SK-N-SH (cell line): ENCODE data around the gene ISX. TPM values are rescaled to one million over a fixed set of nuclear protein-coding genes. Genes with fewer than 3 reads are reported as not detected.

Experiments
- CTCF ChIA-PET: fragments of 300-600, 350-600 bp; formaldehyde crosslinking; extraction: SDS; loops from one replicate; lab custom pipeline; 2021; lab: Yijun Ruan, JAX
- POLR2A ChIA-PET: fragments of 350-600 bp; sonication (Branson Sonifier 250); formaldehyde crosslinking; extraction: SDS; loops from one replicate; lab custom pipeline; 2020; ENCODE audit warnings: antibody characterized with exemption, inconsistent platforms; lab: Yijun Ruan, JAX
- DNase-seq: peaks from one replicate; pipeline ENCODE4 v3.0.0; 2012
- H2AFZ ChIP-seq: fragments of 200-600 bp; sonication (generic); 2 replicates; pipeline ENCODE4 v1.8.1; 2016; ENCODE audit warnings: antibody characterized with exemption, mild to moderate bottlenecking, low read depth
- H3F3A ChIP-seq: fragments of 200-600 bp; sonication (generic); replicated peaks from 2 replicates; pipeline ENCODE3; 2016; ENCODE audit warnings: antibody characterized with exemption, mild to moderate bottlenecking; ENCODE audit not compliant: insufficient read depth
- H3K27ac ChIP-seq, 2 experiments: fragments of 200-500 bp in 1 of 2; fragments of 200-600 bp in 1 of 2; sonication (Bioruptor generic) in 1 of 2; sonication (generic), shearing (Covaris generic) in 1 of 2; 2 replicates each; pipeline versions ENCODE4 v1.5.1 to v1.6.1; 2014 to 2016; ENCODE audit warnings: low read depth in 2 of 2, inconsistent platforms in 1 of 2, low read length in 1 of 2, mild to moderate bottlenecking in 1 of 2, mixed read lengths in 1 of 2
- H3K27me3 ChIP-seq: fragments of 200-600 bp; sonication (generic), shearing (Covaris generic); 2 replicates; pipeline ENCODE4 v1.6.1; 2016; ENCODE audit warnings: mixed run types; ENCODE audit not compliant: insufficient read depth
- H3K36me3 ChIP-seq, 2 experiments: fragments of 200-500 bp in 1 of 2; fragments of 200-600 bp in 1 of 2; sonication (Bioruptor generic) in 1 of 2; sonication (generic) in 1 of 2; replicated peaks in 1 of 2; 2 replicates each; pipeline versions ENCODE3 to v1.5.1; 2014 to 2016; ENCODE audit warnings: low read length in 1 of 2, mild to moderate bottlenecking in 1 of 2; ENCODE audit not compliant: insufficient read depth in 2 of 2, control insufficient read depth in 1 of 2
- H3K4me1 ChIP-seq, 2 experiments: fragments of 200-500 bp in 1 of 2; fragments of 200-600 bp in 1 of 2; sonication (Bioruptor generic) in 1 of 2; sonication (generic), shearing (Covaris generic) in 1 of 2; 2 replicates each; pipeline versions ENCODE4 v1.5.1 to v1.6.1; 2014 to 2016; ENCODE audit warnings: low read depth in 1 of 2, low read length in 1 of 2, mixed run types in 1 of 2; ENCODE audit not compliant: insufficient read depth in 2 of 2, control insufficient read depth in 1 of 2
- H3K4me2 ChIP-seq: fragments of 200-600 bp; sonication (generic), shearing (Covaris generic); 2 replicates; pipeline ENCODE4 v1.6.1; 2017; ENCODE audit warnings: mixed run types
- H3K4me3 ChIP-seq, 2 experiments: fragments of 200-500 bp in 1 of 2; fragments of 200-600 bp in 1 of 2; sonication (Bioruptor generic) in 1 of 2; sonication (generic), shearing (Covaris generic) in 1 of 2; 2 replicates each; pipeline versions ENCODE4 v1.5.1 to v1.8.1; 2014 to 2016; ENCODE audit warnings: low read depth in 2 of 2, inconsistent platforms in 1 of 2, low read length in 1 of 2, mild to moderate bottlenecking in 1 of 2, mixed read lengths in 1 of 2, moderate library complexity in 1 of 2
- H3K79me2 ChIP-seq: fragments of 200-600 bp; sonication (generic); 2 replicates; pipeline ENCODE4 v1.8.1; 2017; ENCODE audit warnings: mild to moderate bottlenecking; ENCODE audit not compliant: insufficient read depth
- H3K9ac ChIP-seq: fragments of 200-600 bp; sonication (generic); 2 replicates; pipeline ENCODE4 v1.6.1; 2017; ENCODE audit warnings: mixed run types
- H3K9me2 ChIP-seq: fragments of 200-600 bp; sonication (generic); 2 replicates; pipeline ENCODE4 v1.6.1; 2017; ENCODE audit warnings: mixed run types
- H3K9me3 ChIP-seq: fragments of 200-600 bp; sonication (generic); 2 replicates; pipeline ENCODE4 v1.6.1; 2017; ENCODE audit warnings: mixed run types, mild to moderate bottlenecking, moderate library complexity
- H4K20me1 ChIP-seq: fragments of 200-600 bp; sonication (generic); 2 replicates; pipeline ENCODE4 v1.6.1; 2017; ENCODE audit warnings: mild to moderate bottlenecking, mixed run types; ENCODE audit not compliant: insufficient read depth
- CHD2 ChIP-seq: fragments of 150-350 bp; IDR thresholded peaks from 2 replicates; pipeline ENCODE4 v1.6.1; 2018; ENCODE audit warnings: low read length; ENCODE audit not compliant: partially characterized antibody
- CTCF ChIP-seq: fragments of 200-600 bp; sonication (generic); IDR thresholded peaks from 2 replicates; pipeline ENCODE4 v1.6.1; 2017; ENCODE audit warnings: antibody characterized with exemption, mild to moderate bottlenecking, moderate library complexity
- ELF1 ChIP-seq: IDR thresholded peaks from 2 replicates; pipeline ENCODE4 v1.4.0; 2012
- EP300 ChIP-seq, 2 experiments: IDR thresholded peaks; 2 replicates each; pipeline versions ENCODE4 v1.4.0 to v1.6.1; 2012; ENCODE audit warnings: borderline replicate concordance in 1 of 2, low read depth in 1 of 2, low read length in 1 of 2
- FOSL2 ChIP-seq: IDR thresholded peaks from 2 replicates; pipeline ENCODE4 v1.4.0; 2012; ENCODE audit warnings: low read depth, mild to moderate bottlenecking, moderate library complexity, borderline replicate concordance
- GATA2 ChIP-seq: sonication (generic); formaldehyde crosslinking; IDR thresholded peaks from 2 replicates; pipeline ENCODE4 v1.5.0; 2020; ENCODE audit warnings: mild to moderate bottlenecking, missing genetic modification reagents
- JUND ChIP-seq: IDR thresholded peaks from 2 replicates; pipeline ENCODE4 v1.4.0; 2012
- MXI1 ChIP-seq: IDR thresholded peaks from 2 replicates; pipeline ENCODE4 v1.6.1; 2012; ENCODE audit warnings: mild to moderate bottlenecking, low read depth, low read length, improper control_type of control experiment
- NFIC ChIP-seq: IDR thresholded peaks from 2 replicates; pipeline ENCODE4 v1.4.0; 2012; ENCODE audit warnings: borderline replicate concordance
- NRF1 ChIP-seq: IDR thresholded peaks from 2 replicates; pipeline ENCODE4 v1.6.1; 2012; ENCODE audit warnings: low read depth, mild to moderate bottlenecking, low read length
- POLR2AphosphoS5 ChIP-seq: IDR thresholded peaks from 2 replicates; pipeline ENCODE4 v1.6.1; 2012; ENCODE audit warnings: low read depth, low read length
- RAD21 ChIP-seq: IDR thresholded peaks from 2 replicates; pipeline ENCODE4 v1.6.1; 2012; ENCODE audit warnings: mild to moderate bottlenecking, low read length
- RFX5 ChIP-seq: IDR thresholded peaks from 2 replicates; pipeline ENCODE4 v1.6.1; 2012; ENCODE audit warnings: mild to moderate bottlenecking, improper control_type of control experiment, low read length
- SIN3A ChIP-seq: IDR thresholded peaks from 2 replicates; pipeline ENCODE4 v1.6.1; 2012; ENCODE audit warnings: low read depth, mild to moderate bottlenecking, low read length, moderate library complexity, borderline replicate concordance
- SMC3 ChIP-seq: IDR thresholded peaks from 2 replicates; pipeline ENCODE4 v1.6.1; 2012; ENCODE audit warnings: low read depth, low read length, improper control_type of control experiment
- TAF1 ChIP-seq: IDR thresholded peaks from 2 replicates; pipeline ENCODE4 v1.6.1; 2012; ENCODE audit warnings: low read depth, mild to moderate bottlenecking, low read length, moderate library complexity, borderline replicate concordance
- TCF12 ChIP-seq: IDR thresholded peaks from 2 replicates; pipeline ENCODE4 v1.4.0; 2012
- USF2 ChIP-seq: fragments of 150-350 bp; IDR thresholded peaks from 2 replicates; pipeline ENCODE4 v1.6.1; 2017; ENCODE audit warnings: antibody characterized with exemption, low read length, low read depth, borderline replicate concordance
- WGBS: methylation state at CpG from one replicate; pipeline ENCODE4 v1.1.6; 2017; ENCODE audit warnings: low lambda C conversion rate; 5-methylcytosine and 5-hydroxymethylcytosine counted together
- polyA plus RNA-seq, 3 experiments: library from polyadenylated mRNA; depleted of rRNA; stranded (reverse); fragments of >200 nt; gene quantifications; 2 replicates each; pipeline ENCODE4 v1.2.3, GENCODE V29; 2012
- TF ChIP-seq, protein P1 (sequence below): IDR thresholded peaks from 2 replicates; pipeline ENCODE4 v1.4.0; 2012; ENCODE audit warnings: low read depth, borderline replicate concordance
- TF ChIP-seq, protein P2 (sequence below): IDR thresholded peaks from 2 replicates; pipeline ENCODE4 v1.6.1; 2012; ENCODE audit warnings: mild to moderate bottlenecking, low read depth, low read length, moderate library complexity
- TF ChIP-seq, protein P3 (sequence below): IDR thresholded peaks from 2 replicates; pipeline ENCODE4; 2012

Gene ISX
- polyA plus RNA-seq, 1 of the 3 experiments (the other 2 are of a cell fraction): not detected

DNA sequence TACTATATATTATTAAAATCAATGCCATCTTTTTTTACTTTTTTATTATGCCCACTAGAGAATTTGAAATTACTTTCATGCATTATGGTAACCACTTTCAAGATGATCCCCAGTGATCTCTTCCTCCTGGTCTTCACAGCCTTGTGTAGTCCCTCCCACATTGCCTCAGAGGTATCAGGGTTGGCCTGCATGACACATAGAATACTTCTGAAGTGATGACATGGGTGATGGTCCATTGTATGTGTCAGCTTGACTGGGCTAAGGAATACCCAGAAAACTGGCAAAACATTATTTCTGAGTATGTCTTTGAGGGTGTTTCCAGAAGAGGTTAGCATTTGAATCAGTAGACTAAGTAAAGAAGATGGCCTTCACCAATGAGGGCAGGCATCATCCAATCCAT, 14.2 kb upstream of the ISX start (continued):
- TF ChIP-seq ELF1 (no peak), POLR2AphosphoS5 (no peak), EP300 (IDR thresholded peaks at IDR 0.05; ENCODE audit: borderline replicate concordance in 1 of 2, low read depth in 1 of 2, low read length in 1 of 2) (no peak)

DNA sequence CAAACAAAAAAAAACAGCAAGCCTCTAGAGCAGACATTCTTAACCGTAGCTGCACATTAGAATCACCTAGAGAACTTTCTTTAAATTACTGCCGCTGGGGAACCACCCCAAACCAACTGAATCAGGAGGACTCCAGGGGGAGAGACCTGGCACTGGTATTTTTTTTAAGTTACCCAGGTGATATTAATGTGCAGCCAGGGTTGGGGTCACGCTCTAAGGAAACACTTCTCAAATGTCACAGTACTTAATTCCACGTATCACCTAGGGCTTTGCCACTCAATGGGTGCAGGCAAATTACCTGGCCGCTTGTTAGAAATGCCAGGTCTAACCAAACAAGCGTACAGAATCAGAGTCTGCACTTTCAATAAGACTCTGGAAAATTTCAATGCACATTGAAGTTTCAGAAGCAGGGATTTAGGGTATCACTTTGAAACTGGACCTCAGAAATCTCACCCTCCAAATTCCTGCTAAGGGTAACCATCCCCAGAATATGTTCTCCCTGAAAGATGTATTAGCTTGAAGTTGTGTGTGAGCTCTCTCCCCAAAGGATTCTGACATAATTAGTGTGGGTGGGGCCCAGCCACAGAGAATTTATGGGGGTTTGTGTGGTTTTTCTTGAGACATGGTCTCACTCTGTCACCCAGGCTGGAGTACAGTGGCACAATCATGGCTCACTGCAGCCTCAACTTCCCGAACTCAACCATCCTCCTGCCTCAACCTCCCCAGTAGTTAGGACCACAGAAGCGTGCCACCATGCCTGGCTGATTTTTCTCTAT, 12.7 kb upstream of the ISX start:
- H3K27ac ChIP-seq: no peak overlapping the region
- no peak overlapping the region for H2AFZ ChIP-seq
- ChIA-PET CTCF (no interaction called here), POLR2A (no interaction called here)
- DNase-seq: no peak
- no peak overlapping the region for H3K9ac ChIP-seq
- no peaks in the 10 kb centered on the region for H3K36me3 ChIP-seq
- H3K9me2 ChIP-seq: no peaks in the 10 kb centered on the region
- H3K4me2 ChIP-seq: no peak overlapping the region
- no peaks in the 10 kb centered on the region for H4K20me1 ChIP-seq
- H3K9me3 ChIP-seq: no peaks in the 10 kb centered on the region
- TF ChIP-seq FOSL2 (no peak), SMC3 (no peak), CTCF (no peak), NRF1 (no peak), RFX5 (no peak), MXI1 (no peak), TAF1 (no peak), TCF12 (no peak), EP300 (IDR thresholded peaks at IDR 0.05; ENCODE audit: borderline replicate concordance in 1 of 2, low read depth in 1 of 2, low read length in 1 of 2) (no peak), GATA2 (no peak), USF2 (no peak), ELF1 (no peak), RAD21 (no peak), SIN3A (no peak), JUND (no peak), NFIC (no peak), CHD2 (no peak)
- TF ChIP-seq, protein P1, sequence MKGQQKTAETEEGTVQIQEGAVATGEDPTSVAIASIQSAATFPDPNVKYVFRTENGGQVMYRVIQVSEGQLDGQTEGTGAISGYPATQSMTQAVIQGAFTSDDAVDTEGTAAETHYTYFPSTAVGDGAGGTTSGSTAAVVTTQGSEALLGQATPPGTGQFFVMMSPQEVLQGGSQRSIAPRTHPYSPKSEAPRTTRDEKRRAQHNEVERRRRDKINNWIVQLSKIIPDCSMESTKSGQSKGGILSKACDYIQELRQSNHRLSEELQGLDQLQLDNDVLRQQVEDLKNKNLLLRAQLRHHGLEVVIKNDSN: no peak
- TF ChIP-seq, protein P2, sequence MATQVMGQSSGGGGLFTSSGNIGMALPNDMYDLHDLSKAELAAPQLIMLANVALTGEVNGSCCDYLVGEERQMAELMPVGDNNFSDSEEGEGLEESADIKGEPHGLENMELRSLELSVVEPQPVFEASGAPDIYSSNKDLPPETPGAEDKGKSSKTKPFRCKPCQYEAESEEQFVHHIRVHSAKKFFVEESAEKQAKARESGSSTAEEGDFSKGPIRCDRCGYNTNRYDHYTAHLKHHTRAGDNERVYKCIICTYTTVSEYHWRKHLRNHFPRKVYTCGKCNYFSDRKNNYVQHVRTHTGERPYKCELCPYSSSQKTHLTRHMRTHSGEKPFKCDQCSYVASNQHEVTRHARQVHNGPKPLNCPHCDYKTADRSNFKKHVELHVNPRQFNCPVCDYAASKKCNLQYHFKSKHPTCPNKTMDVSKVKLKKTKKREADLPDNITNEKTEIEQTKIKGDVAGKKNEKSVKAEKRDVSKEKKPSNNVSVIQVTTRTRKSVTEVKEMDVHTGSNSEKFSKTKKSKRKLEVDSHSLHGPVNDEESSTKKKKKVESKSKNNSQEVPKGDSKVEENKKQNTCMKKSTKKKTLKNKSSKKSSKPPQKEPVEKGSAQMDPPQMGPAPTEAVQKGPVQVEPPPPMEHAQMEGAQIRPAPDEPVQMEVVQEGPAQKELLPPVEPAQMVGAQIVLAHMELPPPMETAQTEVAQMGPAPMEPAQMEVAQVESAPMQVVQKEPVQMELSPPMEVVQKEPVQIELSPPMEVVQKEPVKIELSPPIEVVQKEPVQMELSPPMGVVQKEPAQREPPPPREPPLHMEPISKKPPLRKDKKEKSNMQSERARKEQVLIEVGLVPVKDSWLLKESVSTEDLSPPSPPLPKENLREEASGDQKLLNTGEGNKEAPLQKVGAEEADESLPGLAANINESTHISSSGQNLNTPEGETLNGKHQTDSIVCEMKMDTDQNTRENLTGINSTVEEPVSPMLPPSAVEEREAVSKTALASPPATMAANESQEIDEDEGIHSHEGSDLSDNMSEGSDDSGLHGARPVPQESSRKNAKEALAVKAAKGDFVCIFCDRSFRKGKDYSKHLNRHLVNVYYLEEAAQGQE: no peak
- TF ChIP-seq, protein P3, sequence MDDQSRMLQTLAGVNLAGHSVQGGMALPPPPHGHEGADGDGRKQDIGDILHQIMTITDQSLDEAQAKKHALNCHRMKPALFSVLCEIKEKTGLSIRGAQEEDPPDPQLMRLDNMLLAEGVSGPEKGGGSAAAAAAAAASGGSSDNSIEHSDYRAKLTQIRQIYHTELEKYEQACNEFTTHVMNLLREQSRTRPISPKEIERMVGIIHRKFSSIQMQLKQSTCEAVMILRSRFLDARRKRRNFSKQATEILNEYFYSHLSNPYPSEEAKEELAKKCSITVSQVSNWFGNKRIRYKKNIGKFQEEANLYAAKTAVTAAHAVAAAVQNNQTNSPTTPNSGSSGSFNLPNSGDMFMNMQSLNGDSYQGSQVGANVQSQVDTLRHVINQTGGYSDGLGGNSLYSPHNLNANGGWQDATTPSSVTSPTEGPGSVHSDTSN: no peak
- H3F3A ChIP-seq: no peaks in the 10 kb centered on the region
- H3K27me3 ChIP-seq: no peaks in the 10 kb centered on the region
- 10% methylated on average over 8 of the region's 8 CpGs for WGBS
- H3K4me1 ChIP-seq: no peaks in the 10 kb centered on the region
- H3K4me3 ChIP-seq: no peak overlapping the region
- H3K79me2 ChIP-seq: no peaks in the 10 kb centered on the region
